Cardiac septum (tissue), 1 donor: ENCODE measurements around the gene NKD1. TPM values are rescaled to one million over a fixed set of nuclear protein-coding genes. Genes with fewer than 3 reads are reported as not detected.

Source experiments
- DNase-seq: peaks from one replicate; pipeline ENCODE4 v3.0.0-alpha.2; 2020; ENCODE audit warnings: low spot score
- intact Hi-C: fragments of 100-400 bp; cut with DNase I; formaldehyde crosslinking; loops from one replicate; pipeline ENCODE4 v1.14.0; 2022
- total RNA-seq: library from RNA; stranded (reverse); fragmentation: NEBNext Ultra II Directional; extraction: Animal tissue kit (Norgen Biotek cat#: 25700); gene quantifications from one replicate; pipeline ENCODE4 v1.2.1, GENCODE V29; 2021
- donor health status: DM: no; HTN: no; CAD: no.

Gene NKD1
- total RNA-seq, 1 donor from 2014 or later = 0.40 TPM

GRCh38 chr16:50605733-50606430 lies 57.7 kb downstream of the NKD1 start:
- no peak for DNase-seq
- intact Hi-C loops = no loop called here

GRCh38 chr16:50606431-50607050 lies 58.3 kb downstream of the NKD1 start:
- DNase-seq = no peak
- intact Hi-C loops = no loop called here

- DNase-seq = no peak
- intact Hi-C loops = no loop called here
Measured at GRCh38 chr16:50607051-50607431, 58.8 kb downstream of the NKD1 start.

- no peak for DNase-seq
- intact Hi-C loops = no loop called here
Measured at GRCh38 chr16:50607447-50607846, 59.3 kb downstream of the NKD1 start.

- intact Hi-C loops = no loop called here
- DNase-seq = no peak
Measured at GRCh38 chr16:50607970-50608557, 59.9 kb downstream of the NKD1 start.

- intact Hi-C loops = no loop called here
Measured at GRCh38 chr16:50609049-50609448, 60.9 kb downstream of the NKD1 start.

GRCh38 chr16:50609471-50609870 lies 61.3 kb downstream of the NKD1 start:
- no peak for DNase-seq
- intact Hi-C loops = no loop called here

More at GRCh38 chr16:50609049-50609448, 60.9 kb downstream of the NKD1 start:
- no peak for DNase-seq

GRCh38 chr16:50610331-50611262 lies 62.4 kb downstream of the NKD1 start:
- intact Hi-C loops = no loop called here
- DNase-seq = no peak

GRCh38 chr16:50611332-50611934 lies 63.2 kb downstream of the NKD1 start:
- DNase-seq = no peak
- intact Hi-C loops = no loop called here

GRCh38 chr16:50611995-50612848 lies 64.0 kb downstream of the NKD1 start:
- no peak for DNase-seq
- intact Hi-C loops = no loop called here

- intact Hi-C loops = no loop called here
- no peak for DNase-seq
Measured at GRCh38 chr16:50612849-50613198, 64.6 kb downstream of the NKD1 start.

GRCh38 chr16:50613281-50613963 lies 65.2 kb downstream of the NKD1 start:
- no peak for DNase-seq
- intact Hi-C loops = no loop called here

- intact Hi-C loops = no loop called here
- no peak for DNase-seq
Measured at GRCh38 chr16:50613964-50614474, 65.8 kb downstream of the NKD1 start.

GRCh38 chr16:50614955-50615724 lies 66.9 kb downstream of the NKD1 start:
- intact Hi-C loops = no loop called here
- DNase-seq = no peak

- DNase-seq = no peak
- intact Hi-C loops = no loop called here
Measured at GRCh38 chr16:50615891-50616290, 67.7 kb downstream of the NKD1 start.

- intact Hi-C loops = no loop called here
Measured at GRCh38 chr16:50616386-50616785, 68.2 kb downstream of the NKD1 start.

GRCh38 chr16:50616883-50617645 lies 68.9 kb downstream of the NKD1 start:
- no peak for DNase-seq
- intact Hi-C loops = no loop called here

More at GRCh38 chr16:50616386-50616785, 68.2 kb downstream of the NKD1 start:
- no peak for DNase-seq
